HEK293 (cell line): Measurements from ENCODE around the gene LMO7.

Source experiments
- CTCF ChIA-PET: fragments of 350-600 bp; formaldehyde crosslinking; extraction: SDS; loops from one replicate; lab custom pipeline; 2021; ENCODE audit warnings: antibody characterized with exemption; lab: Yijun Ruan, JAX
- POLR2A ChIA-PET: fragments of 300-600 bp; formaldehyde crosslinking; extraction: SDS; loops from one replicate; lab custom pipeline; 2020; ENCODE audit warnings: antibody characterized with exemption, inconsistent platforms; lab: Yijun Ruan, JAX
- H3K27ac ChIP-seq: fragments of 200-500 bp; sonication (Bioruptor generic); 2 replicates; pipeline ENCODE4 v1.5.1; 2014; ENCODE audit warnings: low read depth, low read length, control low read depth, inconsistent platforms; ENCODE audit errors: extremely low read depth
- H3K36me3 ChIP-seq, 2 experiments: fragments of 200-500 bp in 1 of 2; sonication (Bioruptor generic) in 1 of 2; 1 replicate in 1 of 2; 2 replicates in 1 of 2; pipeline ENCODE4 v1.5.1; 2014 to 2017; ENCODE audit warnings: inconsistent platforms in 2 of 2, low read length in 2 of 2; ENCODE audit not compliant: control insufficient read depth in 2 of 2, insufficient read depth in 1 of 2
- H3K4me1 ChIP-seq: fragments of 200-500 bp; sonication (Bioruptor generic); 2 replicates; pipeline ENCODE4 v1.5.1; 2014; ENCODE audit warnings: mild to moderate bottlenecking, low read length, inconsistent platforms; ENCODE audit not compliant: control insufficient read depth, insufficient read depth
- H3K4me3 ChIP-seq: 2 replicates; pipeline ENCODE4 v1.5.1; 2011; ENCODE audit warnings: low read depth, mild to moderate bottlenecking, control low read depth, low read length, moderate library complexity
- H3K9me3 ChIP-seq: fragments of 200-500 bp; sonication (Bioruptor generic); 2 replicates; pipeline ENCODE4 v1.5.1; 2014; ENCODE audit warnings: low read depth, low read length, inconsistent platforms; ENCODE audit not compliant: control insufficient read depth, insufficient read depth
- FEZF1 ChIP-seq: fragments of 450-650 bp; formaldehyde crosslinking; IDR thresholded peaks from 2 replicates; pipeline ENCODE4 v1.5.1; 2016; ENCODE audit warnings: missing biosample characterization, missing genetic modification characterization
- GLIS2 ChIP-seq: fragments of 450-650 bp; formaldehyde crosslinking; IDR thresholded peaks from 2 replicates; pipeline ENCODE4 v1.5.1; 2016; ENCODE audit warnings: missing biosample characterization, missing genetic modification characterization
- KLF7 ChIP-seq: fragments of 450-650 bp; formaldehyde crosslinking; IDR thresholded peaks from 2 replicates; pipeline ENCODE4 v1.5.1; 2016; ENCODE audit warnings: missing biosample characterization, missing genetic modification characterization, borderline replicate concordance
- SP7 ChIP-seq: fragments of 450-650 bp; formaldehyde crosslinking; IDR thresholded peaks from 2 replicates; pipeline ENCODE4 v1.5.1; 2016; ENCODE audit warnings: missing biosample characterization, missing genetic modification characterization
- ZIC2 ChIP-seq: fragments of 450-650 bp; formaldehyde crosslinking; IDR thresholded peaks from 2 replicates; pipeline ENCODE4 v1.5.1; 2016; ENCODE audit warnings: missing biosample characterization, missing genetic modification characterization
- ZNF121 ChIP-seq: fragments of 450-650 bp; formaldehyde crosslinking; IDR thresholded peaks from 2 replicates; pipeline ENCODE4 v1.5.1; 2016; ENCODE audit warnings: missing biosample characterization, missing genetic modification characterization
- ZNF184 ChIP-seq: fragments of 450-650 bp; IDR thresholded peaks from 2 replicates; pipeline ENCODE4 v1.5.1; 2018; ENCODE audit warnings: missing biosample characterization, mild to moderate bottlenecking, missing genetic modification characterization
- ZNF391 ChIP-seq: fragments of 450-650 bp; formaldehyde crosslinking; IDR thresholded peaks from 2 replicates; pipeline ENCODE4 v1.5.1; 2016; ENCODE audit warnings: low read depth, missing biosample characterization, missing genetic modification characterization, borderline replicate concordance
- ZNF510 ChIP-seq: fragments of 450-650 bp; formaldehyde crosslinking; IDR thresholded peaks from 2 replicates; pipeline ENCODE4 v1.5.1; 2018; ENCODE audit warnings: mild to moderate bottlenecking, missing genetic modification characterization, missing biosample characterization; ENCODE audit not compliant: insufficient replicate concordance
- ZNF514 ChIP-seq: fragments of 450-650 bp; formaldehyde crosslinking; IDR thresholded peaks from 2 replicates; pipeline ENCODE4 v1.5.1; 2016; ENCODE audit warnings: missing biosample characterization, missing genetic modification characterization
- ZNF530 ChIP-seq: fragments of 450-650 bp; formaldehyde crosslinking; IDR thresholded peaks from 2 replicates; pipeline ENCODE4 v1.5.1; 2016; ENCODE audit warnings: low read depth, missing biosample characterization, missing genetic modification characterization
- ZNF561 ChIP-seq: fragments of 450-650 bp; IDR thresholded peaks from 2 replicates; pipeline ENCODE4 v1.5.1; 2018; ENCODE audit warnings: missing biosample characterization, missing genetic modification characterization, borderline replicate concordance
- ZNF571 ChIP-seq: fragments of 450-650 bp; formaldehyde crosslinking; IDR thresholded peaks from 2 replicates; pipeline ENCODE4 v1.5.0; 2017; ENCODE audit warnings: missing biosample characterization, missing genetic modification characterization
- ZNF585B ChIP-seq: fragments of 450-650 bp; formaldehyde crosslinking; IDR thresholded peaks from 2 replicates; pipeline ENCODE4 v1.5.1; 2016; ENCODE audit warnings: missing biosample characterization, missing genetic modification characterization
- ZNF623 ChIP-seq: fragments of 450-650 bp; formaldehyde crosslinking; IDR thresholded peaks from 2 replicates; pipeline ENCODE4 v1.5.1; 2016; ENCODE audit warnings: missing biosample characterization, missing genetic modification characterization
- ZNF670 ChIP-seq: fragments of 450-650 bp; formaldehyde crosslinking; IDR thresholded peaks from 2 replicates; pipeline ENCODE4 v1.5.1; 2016; ENCODE audit warnings: missing biosample characterization, missing genetic modification characterization, low read depth
- ZSCAN30 ChIP-seq: fragments of 450-650 bp; IDR thresholded peaks from 2 replicates; pipeline ENCODE4 v1.5.1; 2018; ENCODE audit warnings: missing biosample characterization, mild to moderate bottlenecking, missing genetic modification characterization, moderate library complexity
- TF ChIP-seq, protein P1 (sequence below): fragments of 450-650 bp; formaldehyde crosslinking; IDR thresholded peaks from 2 replicates; pipeline ENCODE4 v1.5.1; 2016; ENCODE audit warnings: missing biosample characterization, missing genetic modification characterization, borderline replicate concordance
- TF ChIP-seq, protein P2 (sequence below): fragments of 450-650 bp; formaldehyde crosslinking; IDR thresholded peaks from 2 replicates; pipeline ENCODE4 v1.5.1; 2016; ENCODE audit warnings: missing biosample characterization, missing genetic modification characterization

LMO7 gene

DNA sequence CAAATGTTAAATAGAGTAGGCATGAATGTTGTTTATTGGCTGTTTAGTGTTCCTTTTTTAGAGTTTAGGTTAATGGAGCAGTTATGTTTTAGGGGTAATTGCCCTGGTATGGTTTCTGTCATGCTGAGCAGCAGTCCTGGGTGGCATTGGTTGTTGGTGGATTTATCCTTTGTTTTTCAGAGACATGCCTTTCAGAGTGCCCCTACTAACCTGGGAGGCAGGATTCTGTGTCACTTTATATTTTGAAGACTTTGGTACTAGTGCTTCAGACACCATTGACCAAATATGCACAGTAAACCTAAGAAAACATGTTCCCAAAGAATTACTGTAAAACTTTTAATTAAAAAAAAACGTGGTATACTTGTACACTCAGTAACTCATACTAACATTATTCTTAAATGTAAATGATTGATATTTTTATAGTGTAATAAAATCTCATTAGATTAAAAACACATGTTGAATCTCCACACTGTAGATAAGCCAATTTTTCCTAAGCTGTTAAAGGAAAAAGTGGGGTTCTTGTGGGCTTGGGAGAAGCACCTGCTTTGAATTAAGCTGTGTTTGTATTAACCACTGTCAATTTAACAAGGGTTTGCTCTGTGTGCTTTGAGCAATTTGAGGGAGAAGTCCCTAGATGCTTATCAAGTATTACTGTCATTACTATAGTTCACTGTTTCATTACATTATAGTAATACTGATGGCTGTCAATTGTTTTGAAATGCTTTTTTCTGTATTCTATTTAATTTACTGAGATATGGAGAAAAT, 133.2 kb downstream of the LMO7 start:
- Histone ChIP-seq H3K27ac (no peak overlapping the region), H3K4me1 (no peaks in the 10 kb centered on the region), H3K4me3 (no peak overlapping the region), H3K9me3 (no peaks in the 10 kb centered on the region), H3K36me3 (no peaks in the 10 kb centered on the region)
- TF ChIP-seq ZNF670 (tag by site-specific recombination) (no peak), FEZF1 (peak; percentile 31; the same call in 1 of the 2 replicates), ZIC2 (tag by site-specific recombination) (0 out of 2 replicates have a peak, but pooled peaks have one; percentile 7)
- CTCF ChIA-PET: no interaction called here
- POLR2A ChIA-PET: no interaction called here

DNA sequence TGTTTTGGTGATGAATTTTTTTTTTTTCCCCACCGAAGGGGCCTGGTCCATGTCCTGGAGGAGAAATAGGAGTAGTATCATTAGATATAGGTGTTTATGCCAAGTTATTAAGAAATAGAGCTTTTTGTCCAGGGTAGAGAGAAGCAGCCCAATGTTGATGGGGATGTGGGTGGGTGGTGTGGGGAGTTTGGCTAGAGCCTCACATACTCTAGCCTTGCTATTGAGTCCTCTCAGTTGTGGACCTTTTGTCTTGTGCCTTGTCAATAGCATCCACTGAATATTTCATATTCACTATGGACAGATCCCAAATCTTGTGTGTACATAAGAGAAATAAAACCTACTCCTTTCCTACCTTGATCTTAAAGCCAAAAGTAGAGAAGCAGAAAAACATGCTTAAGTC, 134.0 kb downstream of the LMO7 start:
- Histone ChIP-seq H3K4me1 (no peaks in the 10 kb centered on the region), H3K9me3 (no peaks in the 10 kb centered on the region), H3K27ac (no peak overlapping the region), H3K4me3 (no peak overlapping the region), H3K36me3 (no peaks in the 10 kb centered on the region)
- CTCF ChIA-PET: no interaction called here
- POLR2A ChIA-PET: no interaction called here
- TF ChIP-seq ZNF184 (tag by site-specific recombination) (no peak), GLIS2 (tag by site-specific recombination) (no peak), ZNF510 (tag by site-specific recombination) (no peak)
- TF ChIP-seq, protein P1, sequence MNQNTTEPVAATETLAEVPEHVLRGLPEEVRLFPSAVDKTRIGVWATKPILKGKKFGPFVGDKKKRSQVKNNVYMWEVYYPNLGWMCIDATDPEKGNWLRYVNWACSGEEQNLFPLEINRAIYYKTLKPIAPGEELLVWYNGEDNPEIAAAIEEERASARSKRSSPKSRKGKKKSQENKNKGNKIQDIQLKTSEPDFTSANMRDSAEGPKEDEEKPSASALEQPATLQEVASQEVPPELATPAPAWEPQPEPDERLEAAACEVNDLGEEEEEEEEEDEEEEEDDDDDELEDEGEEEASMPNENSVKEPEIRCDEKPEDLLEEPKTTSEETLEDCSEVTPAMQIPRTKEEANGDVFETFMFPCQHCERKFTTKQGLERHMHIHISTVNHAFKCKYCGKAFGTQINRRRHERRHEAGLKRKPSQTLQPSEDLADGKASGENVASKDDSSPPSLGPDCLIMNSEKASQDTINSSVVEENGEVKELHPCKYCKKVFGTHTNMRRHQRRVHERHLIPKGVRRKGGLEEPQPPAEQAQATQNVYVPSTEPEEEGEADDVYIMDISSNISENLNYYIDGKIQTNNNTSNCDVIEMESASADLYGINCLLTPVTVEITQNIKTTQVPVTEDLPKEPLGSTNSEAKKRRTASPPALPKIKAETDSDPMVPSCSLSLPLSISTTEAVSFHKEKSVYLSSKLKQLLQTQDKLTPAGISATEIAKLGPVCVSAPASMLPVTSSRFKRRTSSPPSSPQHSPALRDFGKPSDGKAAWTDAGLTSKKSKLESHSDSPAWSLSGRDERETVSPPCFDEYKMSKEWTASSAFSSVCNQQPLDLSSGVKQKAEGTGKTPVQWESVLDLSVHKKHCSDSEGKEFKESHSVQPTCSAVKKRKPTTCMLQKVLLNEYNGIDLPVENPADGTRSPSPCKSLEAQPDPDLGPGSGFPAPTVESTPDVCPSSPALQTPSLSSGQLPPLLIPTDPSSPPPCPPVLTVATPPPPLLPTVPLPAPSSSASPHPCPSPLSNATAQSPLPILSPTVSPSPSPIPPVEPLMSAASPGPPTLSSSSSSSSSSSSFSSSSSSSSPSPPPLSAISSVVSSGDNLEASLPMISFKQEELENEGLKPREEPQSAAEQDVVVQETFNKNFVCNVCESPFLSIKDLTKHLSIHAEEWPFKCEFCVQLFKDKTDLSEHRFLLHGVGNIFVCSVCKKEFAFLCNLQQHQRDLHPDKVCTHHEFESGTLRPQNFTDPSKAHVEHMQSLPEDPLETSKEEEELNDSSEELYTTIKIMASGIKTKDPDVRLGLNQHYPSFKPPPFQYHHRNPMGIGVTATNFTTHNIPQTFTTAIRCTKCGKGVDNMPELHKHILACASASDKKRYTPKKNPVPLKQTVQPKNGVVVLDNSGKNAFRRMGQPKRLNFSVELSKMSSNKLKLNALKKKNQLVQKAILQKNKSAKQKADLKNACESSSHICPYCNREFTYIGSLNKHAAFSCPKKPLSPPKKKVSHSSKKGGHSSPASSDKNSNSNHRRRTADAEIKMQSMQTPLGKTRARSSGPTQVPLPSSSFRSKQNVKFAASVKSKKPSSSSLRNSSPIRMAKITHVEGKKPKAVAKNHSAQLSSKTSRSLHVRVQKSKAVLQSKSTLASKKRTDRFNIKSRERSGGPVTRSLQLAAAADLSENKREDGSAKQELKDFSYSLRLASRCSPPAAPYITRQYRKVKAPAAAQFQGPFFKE (tag by site-specific recombination): no peak

DNA sequence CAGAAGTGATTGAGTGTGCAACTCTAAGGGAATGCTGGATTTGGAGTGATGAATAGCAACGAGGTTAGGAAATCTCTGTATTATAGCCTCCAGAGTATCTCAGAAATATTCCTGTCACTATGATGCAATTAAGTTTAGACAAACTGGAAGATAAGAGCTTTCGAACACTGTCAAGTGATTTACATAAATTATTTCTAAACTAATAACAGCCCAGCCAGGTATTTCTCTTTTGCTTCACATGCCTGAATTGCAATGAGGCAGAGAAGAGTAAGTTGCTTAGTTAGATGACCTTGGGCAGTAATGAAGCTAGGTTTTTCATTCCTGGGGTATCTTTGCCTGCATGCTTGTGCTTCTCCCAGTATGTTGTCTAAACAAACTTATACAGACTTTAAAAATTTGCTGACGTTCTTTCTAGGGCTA, 134.5 kb downstream of the LMO7 start:
- Histone ChIP-seq H3K27ac (no peak overlapping the region), H3K9me3 (no peaks in the 10 kb centered on the region), H3K4me3 (no peak overlapping the region), H3K4me1 (no peaks in the 10 kb centered on the region), H3K36me3 (no peaks in the 10 kb centered on the region)
- ChIA-PET POLR2A (no interaction called here), CTCF (no interaction called here)
- TF ChIP-seq ZNF530: no peak

DNA sequence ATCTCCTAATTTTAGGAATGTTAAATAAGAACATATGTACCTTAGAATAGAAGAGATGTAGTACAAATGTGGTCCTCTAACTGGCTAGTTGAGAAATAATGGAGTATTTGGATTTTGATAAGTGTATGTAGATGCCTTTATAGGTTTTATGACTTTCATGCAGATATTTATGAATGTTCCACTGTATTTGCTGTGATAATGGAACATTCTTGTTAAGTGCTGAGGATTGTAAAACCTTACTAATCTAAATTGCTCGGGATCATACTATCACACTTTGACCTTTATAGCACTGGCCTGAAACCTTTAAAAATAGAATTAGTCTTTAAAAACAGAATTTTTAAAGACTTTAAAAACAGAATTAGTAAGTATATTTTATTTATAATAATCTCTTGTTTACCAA, 135.1 kb downstream of the LMO7 start:
- H3K9me3 ChIP-seq: no peaks in the 10 kb centered on the region
- H3K4me3 ChIP-seq: no peak overlapping the region
- no peaks in the 10 kb centered on the region for H3K36me3 ChIP-seq
- no peak overlapping the region for H3K27ac ChIP-seq
- no peaks in the 10 kb centered on the region for H3K4me1 ChIP-seq
- POLR2A ChIA-PET: no interaction called here
- CTCF ChIA-PET: no interaction called here
- TF ChIP-seq SP7 (tag by site-specific recombination): no peak
- no peak for TF ChIP-seq ZNF571 (tag by site-specific recombination)
- TF ChIP-seq KLF7 (tag by site-specific recombination): no peak
- no peak for TF ChIP-seq ZNF623 (tag by site-specific recombination)
- no peak for TF ChIP-seq ZNF585B
- no peak for TF ChIP-seq ZNF561 (tag by site-specific recombination)
- TF ChIP-seq ZNF391: no peak
- TF ChIP-seq ZNF514 (tag by site-specific recombination): no peak
- TF ChIP-seq, protein P2, sequence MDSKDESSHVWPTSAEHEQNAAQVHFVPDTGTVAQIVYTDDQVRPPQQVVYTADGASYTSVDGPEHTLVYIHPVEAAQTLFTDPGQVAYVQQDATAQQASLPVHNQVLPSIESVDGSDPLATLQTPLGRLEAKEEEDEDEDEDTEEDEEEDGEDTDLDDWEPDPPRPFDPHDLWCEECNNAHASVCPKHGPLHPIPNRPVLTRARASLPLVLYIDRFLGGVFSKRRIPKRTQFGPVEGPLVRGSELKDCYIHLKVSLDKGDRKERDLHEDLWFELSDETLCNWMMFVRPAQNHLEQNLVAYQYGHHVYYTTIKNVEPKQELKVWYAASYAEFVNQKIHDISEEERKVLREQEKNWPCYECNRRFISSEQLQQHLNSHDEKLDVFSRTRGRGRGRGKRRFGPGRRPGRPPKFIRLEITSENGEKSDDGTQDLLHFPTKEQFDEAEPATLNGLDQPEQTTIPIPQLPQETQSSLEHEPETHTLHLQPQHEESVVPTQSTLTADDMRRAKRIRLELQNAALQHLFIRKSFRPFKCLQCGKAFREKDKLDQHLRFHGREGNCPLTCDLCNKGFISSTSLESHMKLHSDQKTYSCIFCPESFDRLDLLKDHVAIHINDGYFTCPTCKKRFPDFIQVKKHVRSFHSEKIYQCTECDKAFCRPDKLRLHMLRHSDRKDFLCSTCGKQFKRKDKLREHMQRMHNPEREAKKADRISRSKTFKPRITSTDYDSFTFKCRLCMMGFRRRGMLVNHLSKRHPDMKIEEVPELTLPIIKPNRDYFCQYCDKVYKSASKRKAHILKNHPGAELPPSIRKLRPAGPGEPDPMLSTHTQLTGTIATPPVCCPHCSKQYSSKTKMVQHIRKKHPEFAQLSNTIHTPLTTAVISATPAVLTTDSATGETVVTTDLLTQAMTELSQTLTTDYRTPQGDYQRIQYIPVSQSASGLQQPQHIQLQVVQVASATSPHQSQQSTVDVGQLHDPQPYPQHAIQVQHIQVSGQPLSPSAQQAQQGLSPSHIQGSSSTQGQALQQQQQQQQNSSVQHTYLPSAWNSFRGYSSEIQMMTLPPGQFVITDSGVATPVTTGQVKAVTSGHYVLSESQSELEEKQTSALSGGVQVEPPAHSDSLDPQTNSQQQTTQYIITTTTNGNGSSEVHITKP (tag by site-specific recombination): no peak
- TF ChIP-seq ZNF121 (tag by site-specific recombination): no peak
- no peak for TF ChIP-seq ZSCAN30 (tag by site-specific recombination)
